ENCODE measurements around the gene PLEKHA1. TPM values are rescaled to one million over a fixed set of nuclear protein-coding genes. Genes with fewer than 3 reads are reported as not detected.

PLEKHA1 gene
- total and polyA plus RNA-seq, 2 donors (not counting 1 experiment from before 2014, with no cell fraction given), result 9.0 to 34.0 TPM

- Histone ChIP-seq H3K9ac (ENCODE audit: low read length) (no peak overlapping the region), H3K4me1 (ENCODE audit: control insufficient read depth in 2 of 2, insufficient read depth in 2 of 2, low read length in 2 of 2) (peaks cover 11 to 13% of the 10 kb centered on the region in 2 donors), H2AFZ (ENCODE audit: insufficient read depth, low read depth, low read length, poor library complexity, severe bottlenecking) (no peak overlapping the region), H3K79me2 (ENCODE audit: control insufficient read depth, insufficient read depth, low read length) (no peaks in the 10 kb centered on the region), H3K36me3 (replicated peaks in 1 of 2; ENCODE audit: control extremely low read depth in 1 of 2, control insufficient read depth in 1 of 2, extremely low read depth in 1 of 2, insufficient read depth in 2 of 2, low read length in 1 of 2) (no peaks in the 10 kb centered on the region), H4K20me1 (ENCODE audit: control insufficient read depth, insufficient read depth, low read length, poor library complexity, severe bottlenecking) (no peaks in the 10 kb centered on the region), H3K27ac (ENCODE audit: low read length in 2 of 2) (no peak overlapping the region), H3K4me2 (replicated peaks; ENCODE audit: low read depth, low read length, poor library complexity, severe bottlenecking) (no peak overlapping the region), H3K9me3 (ENCODE audit: control extremely low read depth in 1 of 3, control insufficient read depth in 2 of 3, insufficient read depth in 1 of 3, low read length in 2 of 3) (peaks cover 0 to 10% (median 0%) of the 10 kb centered on the region in 3 donors), H3K4me3 (ENCODE audit: control extremely low read depth in 1 of 5, extremely low read depth in 1 of 5, insufficient read depth in 1 of 5, low read depth in 2 of 5, low read length in 4 of 5) (no peak overlapping the region), H3K27me3 (replicated peaks in 1 of 4; ENCODE audit: control extremely low read depth in 1 of 4, control insufficient read depth in 3 of 4, insufficient read depth in 4 of 4, low read length in 3 of 4) (peaks cover 0 to 10% (median 1%) of the 10 kb centered on the region in 4 experiments)
- Mint-ChIP-seq H3K27me3 (peaks cover 40% of the 10 kb centered on the region), H3K4me3 (no peak overlapping the region), H3K9me3 (ENCODE audit: insufficient read depth) (no peaks in the 10 kb centered on the region), H3K4me1 (peaks cover 11% of the 10 kb centered on the region), H3K27ac (no peak overlapping the region)
- POLR2A ChIA-PET, result no interaction called here
- CTCF ChIA-PET, result interaction anchor here (0.7 to 2.5 kb wide), 2 partner anchors 9 to 86 kb away, joined by 3 to 14 read pairs; no protein-coding TSS in a partner anchor
- no peak for TF ChIP-seq CTCF (IDR thresholded peaks at IDR 0.05)
- no peak for TF ChIP-seq EZH2 (IDR thresholded peaks at IDR 0.05; ENCODE audit: borderline replicate concordance, insufficient read depth, low read depth, low read length, poor library complexity, severe bottlenecking)
- 83% methylated on average over 6 of the region's 7 CpGs for WGBS (ENCODE audit: insufficient coverage)
- DNase-seq (no peak), ATAC-seq (ENCODE audit: low read depth) (no peak)
- intact Hi-C loops (cut with micrococcal nuclease), result loop anchor here (2.0 to 10.0 kb wide), 2 partner anchors 26 to 1206 kb away; partner anchors contain the start of gene PLEKHA1
Measured at GRCh38 chr10:122348935-122349361, 25.6 kb upstream of the PLEKHA1 start.

- Histone ChIP-seq H3K4me1 (ENCODE audit: control insufficient read depth in 2 of 2, insufficient read depth in 2 of 2, low read length in 2 of 2) (peaks cover 11 to 13% of the 10 kb centered on the region in 2 donors), H3K9me3 (ENCODE audit: control extremely low read depth in 1 of 3, control insufficient read depth in 2 of 3, insufficient read depth in 1 of 3, low read length in 2 of 3) (peaks cover 0 to 10% (median 0%) of the 10 kb centered on the region in 3 donors), H3K4me3 (ENCODE audit: control extremely low read depth in 1 of 5, extremely low read depth in 1 of 5, insufficient read depth in 1 of 5, low read depth in 2 of 5, low read length in 4 of 5) (no peak overlapping the region), H3K27me3 (replicated peaks in 1 of 4; ENCODE audit: control extremely low read depth in 1 of 4, control insufficient read depth in 3 of 4, insufficient read depth in 4 of 4, low read length in 3 of 4) (peaks cover 0 to 10% (median under 1%) of the 10 kb centered on the region in 4 experiments), H2AFZ (ENCODE audit: insufficient read depth, low read depth, low read length, poor library complexity, severe bottlenecking) (no peak overlapping the region), H4K20me1 (ENCODE audit: control insufficient read depth, insufficient read depth, low read length, poor library complexity, severe bottlenecking) (no peaks in the 10 kb centered on the region), H3K9ac (ENCODE audit: low read length) (no peak overlapping the region), H3K27ac (ENCODE audit: low read length in 2 of 2) (no peak overlapping the region), H3K4me2 (replicated peaks; ENCODE audit: low read depth, low read length, poor library complexity, severe bottlenecking) (no peak overlapping the region), H3K36me3 (replicated peaks in 1 of 2; ENCODE audit: control extremely low read depth in 1 of 2, control insufficient read depth in 1 of 2, extremely low read depth in 1 of 2, insufficient read depth in 2 of 2, low read length in 1 of 2) (no peaks in the 10 kb centered on the region), H3K79me2 (ENCODE audit: control insufficient read depth, insufficient read depth, low read length) (no peaks in the 10 kb centered on the region)
- Mint-ChIP-seq H3K27me3 (peaks cover 42% of the 10 kb centered on the region), H3K4me3 (no peak overlapping the region), H3K27ac (no peak overlapping the region), H3K9me3 (ENCODE audit: insufficient read depth) (no peaks in the 10 kb centered on the region), H3K4me1 (peaks cover 11% of the 10 kb centered on the region)
- no peak for TF ChIP-seq CTCF (IDR thresholded peaks at IDR 0.05)
- no peak for TF ChIP-seq EZH2 (IDR thresholded peaks at IDR 0.05; ENCODE audit: borderline replicate concordance, insufficient read depth, low read depth, low read length, poor library complexity, severe bottlenecking)
- WGBS (ENCODE audit: insufficient coverage), result 76% methylated on average over 3 of the region's 3 CpGs
- ATAC-seq (ENCODE audit: low read depth) (no peak), DNase-seq (no peak)
- intact Hi-C loops (cut with micrococcal nuclease), result loop anchor here (2.0 to 10.0 kb wide), 2 partner anchors 25 to 1205 kb away; partner anchors contain the start of gene PLEKHA1
- POLR2A ChIA-PET, result no interaction called here
- CTCF ChIA-PET, result interaction anchor here (2.5 kb wide), 1 partner anchor 86 kb away, joined by 14 read pairs; no protein-coding TSS in a partner anchor
Measured at GRCh38 chr10:122349758-122350369, 24.6 kb upstream of the PLEKHA1 start.

All from B cell (primary cell).